Measurements from ENCODE around the gene PDE4D.

- TF ChIP-seq CTCF (IDR thresholded peaks at IDR 0.05; ENCODE audit: insufficient read depth, low read depth, low read length) (no peak), EZH2 (IDR thresholded peaks at IDR 0.05; ENCODE audit: insufficient read depth, low read length) (no peak)
Observed at GRCh38 chr5:59117320-59117719, 776.2 kb downstream of the PDE4D start.

Measured in astrocyte (in vitro differentiated cells and primary cell).